Inferior parietal cortex (tissue), 1 donor: ENCODE measurements around the gene PDLIM7.

Experiments
- DNase-seq: peaks from one replicate; pipeline ENCODE4 v3.0.0-alpha.2; 2016; ENCODE audit errors: extremely low spot score

PDLIM7 gene

GRCh38 chr5:177444106-177445051 is 53.0 kb downstream of the PDLIM7 start:
- DNase-seq = no peak

- DNase-seq = no peak
Observed at GRCh38 chr5:177443144-177443983, 54.0 kb downstream of the PDLIM7 start.

GRCh38 chr5:177442066-177442826 is 55.2 kb downstream of the PDLIM7 start:
- DNase-seq = no peak

GRCh38 chr5:177440990-177441780 is 56.2 kb downstream of the PDLIM7 start:
- DNase-seq = no peak

DNA sequence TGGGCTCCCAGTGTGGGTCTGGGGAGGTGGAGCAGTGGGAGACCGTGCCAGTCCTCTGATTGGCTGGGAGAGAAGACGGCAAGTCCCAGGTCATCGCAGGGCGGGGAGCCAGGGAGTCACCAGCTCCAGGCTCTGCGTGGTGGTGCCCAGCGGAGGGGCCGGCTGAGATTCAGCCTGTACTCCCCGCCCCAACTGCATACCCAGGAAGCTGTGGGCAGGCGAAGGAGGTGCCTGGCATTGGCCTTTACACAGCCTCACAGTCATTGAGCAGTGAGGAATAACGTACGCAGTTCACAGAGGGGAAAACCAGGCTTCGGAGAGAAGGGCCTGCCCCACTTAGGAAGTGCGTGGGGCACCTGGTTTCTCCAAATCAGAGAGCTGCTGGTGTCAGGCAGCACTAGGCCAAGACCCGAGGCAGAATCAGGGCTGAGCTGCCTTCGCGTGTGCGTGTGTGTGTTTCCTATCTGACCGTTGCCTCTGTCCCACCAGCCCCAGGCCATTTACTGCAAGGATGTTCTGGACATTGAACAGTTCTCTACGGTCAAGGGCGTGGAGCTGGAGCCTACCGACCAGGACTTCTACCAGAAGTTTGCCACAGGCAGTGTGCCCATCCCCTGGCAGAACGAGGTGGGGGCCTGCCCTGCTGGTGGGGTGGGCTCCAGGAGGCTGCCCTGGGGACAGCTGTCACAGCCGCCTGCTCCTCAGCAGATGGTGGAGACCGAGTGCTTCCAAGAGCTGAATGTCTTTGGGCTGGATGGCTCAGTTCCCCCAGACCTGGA is 57.0 kb downstream of the PDLIM7 start:
- DNase-seq = no peak

DNA sequence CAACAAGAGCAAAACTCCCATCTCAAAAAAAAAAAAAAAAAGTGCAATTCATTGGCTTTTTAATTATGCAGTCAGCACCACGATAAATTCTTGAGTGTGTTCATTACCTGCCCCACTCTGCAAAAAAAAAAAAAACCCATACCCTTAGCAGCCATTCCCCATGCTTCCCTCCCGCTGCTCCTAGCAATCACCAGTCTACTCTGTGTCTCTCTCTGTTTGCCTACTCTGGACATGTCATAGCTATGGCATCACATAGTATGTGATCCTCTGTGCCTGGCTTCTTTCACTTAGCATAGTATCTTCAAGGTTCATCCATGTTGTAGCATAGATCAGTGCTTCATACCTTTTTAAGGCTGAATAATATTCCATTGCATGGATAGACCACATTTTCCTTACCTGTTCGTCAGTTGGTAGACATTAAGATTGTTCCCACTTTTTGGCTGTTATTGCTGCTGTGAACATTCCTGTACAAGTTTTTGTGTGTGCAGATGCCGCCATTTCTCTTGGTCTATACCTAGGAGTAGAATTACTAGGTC is 57.8 kb downstream of the PDLIM7 start:
- DNase-seq = no peak

- DNase-seq = no peak
Observed at GRCh38 chr5:177438468-177438867, 58.9 kb downstream of the PDLIM7 start.

GRCh38 chr5:177437623-177438022 is 59.8 kb downstream of the PDLIM7 start:
- DNase-seq = no peak

DNA sequence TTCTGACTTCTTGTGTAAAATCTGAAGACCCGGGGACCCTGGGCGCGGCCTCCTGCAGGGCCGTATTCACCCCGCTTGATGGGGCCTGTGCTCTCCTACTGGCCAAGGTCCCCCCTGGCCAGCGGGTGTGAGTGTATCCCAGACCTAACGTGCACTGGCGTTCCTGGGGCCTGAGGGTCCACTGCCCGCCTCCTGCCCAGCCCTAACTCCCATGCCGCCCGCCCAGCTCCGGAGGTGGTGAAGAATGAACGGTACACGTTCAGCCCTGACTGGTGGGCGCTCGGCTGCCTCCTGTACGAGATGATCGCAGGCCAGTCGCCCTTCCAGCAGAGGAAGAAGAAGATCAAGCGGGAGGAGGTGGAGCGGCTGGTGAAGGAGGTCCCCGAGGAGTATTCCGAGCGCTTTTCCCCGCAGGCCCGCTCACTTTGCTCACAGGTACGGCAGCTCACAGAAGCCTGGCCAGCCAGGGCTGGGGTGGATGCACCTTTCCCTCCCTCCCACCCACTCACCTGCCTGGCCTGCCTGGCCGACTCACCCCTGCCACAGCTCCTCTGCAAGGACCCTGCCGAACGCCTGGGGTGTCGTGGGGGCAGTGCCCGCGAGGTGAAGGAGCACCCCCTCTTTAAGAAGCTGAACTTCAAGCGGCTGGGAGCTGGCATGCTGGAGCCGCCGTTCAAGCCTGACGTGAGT is 61.4 kb downstream of the PDLIM7 start:
- DNase-seq = no peak

DNA sequence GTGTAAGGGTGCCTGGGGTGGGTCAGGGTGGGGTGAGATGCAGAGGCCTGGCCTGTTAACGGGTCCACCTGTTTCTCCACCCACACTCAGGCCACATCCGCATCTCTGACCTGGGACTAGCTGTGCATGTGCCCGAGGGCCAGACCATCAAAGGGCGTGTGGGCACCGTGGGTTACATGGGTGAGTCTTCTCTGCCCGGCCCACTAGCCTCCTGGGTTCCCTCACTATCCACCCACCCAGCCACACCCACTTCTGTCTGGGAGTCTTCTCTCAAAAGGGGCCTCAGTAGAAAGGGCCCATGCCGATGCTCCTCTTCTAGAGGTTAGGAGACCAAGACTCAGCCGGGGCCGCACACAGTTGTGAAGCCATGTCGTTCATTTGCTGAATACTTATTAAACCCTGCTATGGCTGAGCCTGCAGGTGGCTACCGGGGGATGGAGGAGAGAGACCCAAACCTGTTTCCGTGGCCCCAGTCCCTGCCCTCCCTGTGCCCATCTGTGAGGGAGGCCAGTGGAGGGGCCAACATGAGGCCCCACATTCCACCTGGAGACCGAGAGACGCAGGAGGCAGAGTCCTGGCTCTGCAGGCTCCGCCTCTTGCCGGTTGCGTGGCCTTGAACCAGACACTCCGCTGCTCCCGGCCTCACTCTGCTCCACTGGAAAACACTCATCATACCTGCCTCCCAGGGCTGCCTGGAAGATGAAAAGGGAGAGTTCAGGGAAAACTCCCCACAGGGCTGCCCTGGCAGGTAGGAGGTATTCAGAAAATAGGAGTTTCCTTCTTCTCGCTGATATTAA is 62.3 kb downstream of the PDLIM7 start:
- no peak for DNase-seq

DNA sequence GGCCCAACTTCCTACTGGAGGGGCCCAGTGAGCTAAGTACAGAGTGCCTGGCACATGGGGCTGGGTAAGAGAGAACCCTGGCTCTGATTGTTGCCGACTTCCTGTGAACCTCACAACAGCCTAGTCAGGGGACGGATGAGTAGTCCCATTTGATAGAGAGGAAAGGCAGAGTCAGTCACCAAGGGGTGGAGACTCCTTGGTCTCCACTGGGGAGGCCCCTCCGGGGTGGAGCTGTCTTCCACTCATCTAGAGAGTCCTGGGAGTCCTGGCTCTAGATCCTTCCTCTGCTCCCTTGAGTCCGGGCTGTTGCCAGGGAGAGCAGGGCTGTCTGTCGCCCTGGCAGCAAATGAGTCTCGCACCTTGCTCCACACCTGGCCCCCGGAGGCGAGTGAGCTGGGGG is 63.0 kb downstream of the PDLIM7 start:
- no peak for DNase-seq

GRCh38 chr5:177433658-177434217 is 63.7 kb downstream of the PDLIM7 start:
- DNase-seq = no peak
